NCI-H2227 (cell line): Measurements from ENCODE around the gene BLACAT1.
"Not testable (repeated sequence)": the region's sequence is repeated elsewhere in the genome, so short reads cannot be mapped to it uniquely, and the experiment has no call there.

ENCODE experiments used
- DNase-seq: peaks from one replicate; lab custom pipeline; 2025; ENCODE audit not compliant: unreplicated experiment; lab: John Stamatoyannopoulos, UW

The BLACAT1 gene

DNA sequence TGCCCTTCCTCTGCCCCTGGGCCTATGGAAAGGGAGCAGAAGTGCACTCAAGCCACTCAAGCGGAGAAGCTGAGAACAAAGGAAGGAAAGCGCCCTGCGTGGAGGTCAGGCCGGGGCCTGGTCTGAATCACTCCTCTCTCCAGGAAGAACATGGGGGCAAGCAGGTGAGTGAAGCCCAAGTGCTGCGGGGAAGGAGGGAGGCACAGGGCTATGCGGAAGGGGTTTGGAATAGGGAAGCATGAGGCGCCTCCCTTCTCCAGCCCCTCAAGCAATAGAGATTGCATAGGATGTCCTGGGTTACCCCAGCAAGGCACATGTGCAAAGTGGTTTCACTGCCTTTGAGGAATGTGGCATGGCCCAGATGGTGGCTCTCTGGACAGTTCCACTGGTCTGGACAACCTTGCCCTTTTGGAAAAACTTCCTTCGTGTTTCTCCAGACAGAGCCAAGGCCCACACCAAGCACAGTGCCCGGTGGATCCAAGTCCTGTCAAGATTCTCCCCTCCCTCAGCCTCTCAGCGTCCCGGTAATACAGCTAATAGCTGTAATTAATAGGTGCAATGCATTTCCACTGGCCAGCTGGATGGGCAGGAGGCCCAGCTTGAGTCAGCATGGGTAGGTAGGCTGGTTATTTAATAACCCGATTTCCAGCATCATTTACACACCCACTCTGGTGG, 13.7 kb downstream of the BLACAT1 start:
- peak; percentile 44 for DNase-seq

- no peak for DNase-seq
Observed at GRCh38 chr1:205441716-205442050, 14.2 kb downstream of the BLACAT1 start.

GRCh38 chr1:205441318-205441633, 14.6 kb downstream of the BLACAT1 start:
- no peak for DNase-seq

DNA sequence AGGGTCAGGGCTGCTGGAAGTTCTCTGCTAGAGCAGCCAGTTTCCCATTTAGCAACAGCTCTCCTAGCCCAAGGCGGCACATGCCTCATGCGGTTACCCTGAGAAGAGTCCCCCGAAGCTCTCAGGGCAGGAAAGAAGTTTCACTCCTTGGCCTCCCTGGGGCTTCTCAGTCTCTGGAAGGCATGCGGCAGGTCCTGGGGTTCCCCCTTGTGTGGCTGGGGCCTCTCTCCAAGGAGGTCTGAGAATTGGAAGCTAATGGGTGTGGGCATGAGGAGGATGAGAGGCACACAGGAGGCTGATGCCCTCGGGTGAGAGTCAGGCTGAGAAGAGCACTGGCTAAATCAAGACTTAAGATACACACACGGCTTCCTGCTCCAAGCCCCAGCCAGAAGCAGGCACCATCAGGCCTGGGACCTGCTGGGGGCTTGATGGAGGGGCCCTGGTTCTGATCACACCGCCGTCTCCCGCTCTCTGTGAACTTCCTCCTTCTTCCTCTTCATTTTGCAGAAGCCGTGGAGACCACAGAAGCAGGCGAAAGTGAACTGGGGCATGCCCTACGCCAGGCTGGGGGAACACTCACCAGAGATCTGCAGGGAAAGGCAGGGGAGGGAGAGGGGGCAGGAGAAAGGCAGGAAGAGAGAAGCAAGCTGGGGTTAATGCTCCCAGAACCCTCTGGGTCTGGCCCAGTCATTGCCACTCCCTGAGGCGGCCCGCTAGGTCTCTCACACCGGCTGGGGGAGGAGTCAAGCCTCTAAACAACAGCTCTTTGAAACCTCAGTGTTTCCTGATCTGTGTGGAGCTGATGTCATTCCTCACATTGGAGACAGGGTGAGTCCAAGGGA, 15.1 kb downstream of the BLACAT1 start:
- DNase-seq = peak; percentile 74

DNA sequence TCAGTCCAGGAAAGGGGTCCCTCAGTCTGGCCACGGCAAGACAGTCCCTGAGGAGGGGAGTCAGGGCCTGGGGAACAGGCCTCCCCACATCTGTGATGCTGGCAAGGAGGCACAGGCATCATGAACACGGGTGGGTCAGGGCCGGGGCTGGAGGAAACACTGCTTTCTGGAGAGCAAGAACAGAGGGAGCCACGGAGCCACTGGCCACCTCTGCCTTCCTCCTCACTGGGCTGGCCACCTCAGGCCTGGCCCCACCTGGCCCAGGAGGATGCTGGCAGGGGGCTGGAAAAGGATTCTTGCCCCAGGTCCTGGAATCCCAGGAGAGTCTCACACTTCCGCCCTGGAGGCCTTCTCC, 15.7 kb downstream of the BLACAT1 start:
- no peak for DNase-seq

DNA sequence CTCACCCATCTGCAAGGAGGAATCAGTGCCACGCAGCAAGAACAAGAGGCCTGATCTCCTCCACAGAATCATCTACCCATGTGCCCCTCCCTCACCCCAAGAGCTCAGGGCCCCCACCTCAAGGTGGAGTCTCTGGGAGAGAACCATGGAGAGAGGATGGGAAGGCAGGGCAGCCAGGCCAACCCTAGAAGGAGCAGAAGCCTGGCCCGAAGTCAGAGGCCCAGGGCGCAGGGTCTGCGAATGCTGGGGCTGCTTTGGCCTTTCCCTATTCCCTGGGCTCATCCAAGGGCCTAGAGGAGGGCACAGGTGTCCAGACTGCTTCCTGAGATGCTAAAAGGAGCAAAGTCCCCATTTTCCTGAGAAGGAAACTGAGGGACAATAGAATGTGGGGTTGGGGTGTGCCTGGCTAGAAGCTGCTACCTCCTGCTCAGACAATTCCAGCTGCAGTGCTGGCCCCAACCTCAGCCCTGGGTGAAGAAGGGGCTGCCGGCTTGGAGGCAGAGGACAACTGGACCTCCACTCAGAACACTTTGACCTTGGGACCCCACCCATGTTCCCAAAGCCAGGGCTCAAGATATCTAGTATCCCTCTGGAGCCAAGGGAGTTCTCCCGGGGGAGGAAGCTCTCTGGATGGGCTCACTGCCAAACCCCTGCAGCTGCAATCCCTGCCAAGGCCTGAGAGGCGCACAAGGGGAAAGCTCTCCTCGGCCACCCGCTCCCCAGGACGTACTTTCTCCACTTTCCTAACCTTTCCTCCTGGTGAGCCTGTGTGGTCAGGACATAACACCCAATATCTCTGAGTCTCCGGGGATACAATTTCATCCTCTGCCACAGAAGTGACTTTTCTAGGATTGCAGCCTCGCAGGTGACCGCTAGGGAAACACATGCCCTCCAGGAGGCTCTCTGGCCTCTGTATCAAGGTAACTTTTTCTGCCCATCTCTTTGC, 17.4 kb downstream of the BLACAT1 start:
- peak; percentile 66 for DNase-seq

GRCh38 chr1:205437570-205437969, 18.3 kb downstream of the BLACAT1 start:
- no peak for DNase-seq

- DNase-seq = no peak
Observed at GRCh38 chr1:205436776-205437410, 19.0 kb downstream of the BLACAT1 start.

GRCh38 chr1:205435578-205436573, 20.0 kb downstream of the BLACAT1 start:
- peak; percentile 94 for DNase-seq

DNA sequence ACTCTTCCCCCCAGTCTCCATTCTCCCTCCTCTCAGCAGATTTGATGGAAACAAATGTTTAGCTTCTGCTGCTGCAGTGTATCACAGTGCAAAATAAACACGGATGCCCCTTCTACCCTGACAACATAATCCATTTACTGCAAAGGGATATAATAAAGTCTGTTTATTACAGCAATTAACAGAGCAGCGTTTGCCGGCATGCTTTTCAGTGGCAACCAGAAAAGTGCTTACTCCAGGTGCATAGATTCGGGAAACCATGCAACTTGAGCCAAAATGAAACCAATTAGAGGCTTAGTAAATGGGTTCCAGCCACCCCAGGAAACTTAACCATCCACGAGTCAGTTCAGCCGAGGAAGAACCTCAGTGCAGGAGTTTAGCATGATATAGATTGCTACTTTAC, 21.1 kb downstream of the BLACAT1 start:
- peak; percentile 36 for DNase-seq

GRCh38 chr1:205432692-205433091, 23.2 kb downstream of the BLACAT1 start:
- DNase-seq = not testable (repeated sequence)

DNA sequence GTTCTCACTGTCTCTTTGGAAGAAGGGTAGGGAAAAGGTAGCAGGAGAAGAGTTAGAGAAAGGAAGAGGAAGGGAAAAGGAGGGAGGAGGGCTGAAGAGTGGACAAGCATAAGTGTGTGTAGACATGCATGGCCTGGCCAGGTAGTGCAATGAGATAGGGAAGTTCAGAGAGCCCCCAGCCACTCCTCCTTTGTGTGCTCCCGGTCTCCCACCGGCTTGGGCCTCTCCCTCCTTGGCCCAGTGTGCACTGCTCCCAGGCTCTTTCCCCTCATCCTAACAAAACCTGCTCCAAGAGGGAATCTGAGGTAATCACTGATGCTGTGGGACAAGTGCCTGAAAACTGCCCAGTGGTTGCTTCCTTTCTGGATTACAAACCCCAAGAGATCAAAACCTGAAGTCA, 23.7 kb downstream of the BLACAT1 start:
- no peak for DNase-seq

DNA sequence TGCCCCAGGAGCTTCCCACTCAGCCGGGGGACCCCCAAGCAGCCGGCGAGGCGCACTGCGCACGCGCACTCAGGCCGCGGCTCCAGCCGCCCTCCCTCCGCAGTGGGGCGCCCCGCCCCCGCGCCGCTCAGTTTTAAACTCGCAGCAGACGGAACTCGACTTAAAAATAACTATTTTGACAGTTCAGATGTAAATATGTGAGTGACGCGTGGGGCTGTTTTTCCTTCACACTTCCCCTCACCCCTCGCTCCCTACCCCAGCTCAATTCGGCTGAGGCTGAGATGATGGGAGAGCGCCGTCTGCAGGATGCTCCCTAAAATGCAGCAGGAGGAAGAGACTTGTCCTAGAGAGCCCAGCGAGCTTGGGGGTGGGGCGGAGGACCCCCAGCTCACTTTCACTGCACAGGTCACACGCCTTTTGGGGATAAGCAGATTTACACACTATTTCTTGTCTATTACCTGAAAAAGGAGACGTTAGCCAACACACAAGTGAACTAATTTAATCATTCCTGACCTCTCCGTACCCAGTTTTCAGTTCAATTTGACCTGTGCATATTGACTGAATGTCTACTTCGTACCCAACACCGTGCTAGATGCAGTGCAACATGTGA, 25.0 kb downstream of the BLACAT1 start:
- DNase-seq = no peak

DNA sequence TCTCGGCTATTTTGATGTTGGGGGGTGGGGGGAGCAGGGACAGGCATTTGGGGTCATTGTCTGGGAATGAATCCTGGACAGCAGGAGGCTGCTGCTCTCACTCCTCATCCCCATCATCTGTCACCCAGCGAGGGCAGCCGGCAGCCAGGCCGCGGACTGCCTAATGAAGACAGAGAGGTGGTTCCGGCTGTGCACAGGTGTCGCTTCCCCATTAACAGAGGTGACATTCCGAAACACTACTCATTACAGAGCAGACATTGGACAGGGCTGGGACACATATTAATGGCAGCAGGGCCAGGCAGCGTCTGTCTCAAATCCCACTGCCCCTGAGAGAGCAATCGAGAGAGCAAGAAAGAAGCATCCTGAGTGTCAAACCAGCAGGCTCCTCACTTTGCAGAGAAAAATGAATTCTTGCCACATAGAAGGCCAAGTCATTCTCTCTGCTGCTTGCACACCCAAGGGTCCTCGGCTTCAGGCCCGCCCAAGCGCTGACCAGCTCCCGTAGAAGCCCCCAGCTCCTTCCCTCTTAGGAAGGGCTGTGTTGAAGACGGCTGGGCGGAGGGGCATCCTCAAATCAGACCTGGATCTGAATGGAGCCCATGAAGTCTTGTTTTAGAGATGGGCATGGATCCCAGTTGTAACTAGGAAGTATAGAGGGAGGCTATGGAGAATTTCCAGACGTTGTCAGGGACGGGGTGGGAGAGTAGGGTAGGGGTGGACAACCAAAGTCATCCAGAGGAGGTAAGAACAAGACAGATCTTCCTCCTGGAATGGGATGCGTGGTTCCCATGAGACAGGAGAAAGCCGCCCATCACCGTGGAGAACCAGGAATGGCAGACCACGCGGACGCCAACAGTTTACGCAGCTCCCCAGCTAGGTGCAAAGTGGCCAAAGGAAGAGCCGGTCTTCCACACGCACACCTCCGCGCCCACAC, 25.8 kb downstream of the BLACAT1 start:
- no peak for DNase-seq

GRCh38 chr1:205424901-205425600, 30.8 kb downstream of the BLACAT1 start:
- no peak for DNase-seq

DNA sequence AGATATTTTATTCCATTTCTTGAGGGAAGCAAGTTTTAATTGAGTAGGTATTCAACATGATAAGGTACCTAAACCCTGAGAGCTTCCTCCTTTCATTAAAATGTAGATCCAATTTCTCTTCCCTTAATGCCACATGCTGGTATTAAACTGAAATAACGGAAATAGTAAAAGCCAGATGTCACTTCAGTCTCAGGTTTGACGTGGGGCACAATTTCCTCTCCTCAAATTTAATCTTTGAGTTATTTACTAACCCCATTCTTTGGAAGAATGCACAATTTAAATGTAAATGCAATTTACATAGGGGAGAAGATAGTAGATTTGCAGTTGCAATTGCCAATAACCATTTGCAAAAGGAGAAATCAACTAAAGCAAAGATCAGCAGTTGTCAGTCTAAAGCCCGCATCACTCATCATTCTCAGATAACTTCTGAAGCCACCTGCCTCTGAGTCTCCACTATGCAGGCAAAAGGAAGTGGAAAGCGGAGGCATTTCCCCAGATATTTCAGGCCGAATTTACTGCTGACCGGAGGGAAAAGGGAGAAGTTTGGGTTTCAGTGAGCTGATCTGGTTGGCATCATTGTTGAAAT, 31.9 kb downstream of the BLACAT1 start:
- no peak for DNase-seq

GRCh38 chr1:205422993-205423642, 32.7 kb downstream of the BLACAT1 start:
- DNase-seq = peak; percentile 38
